MM.1S (cell line): ENCODE data around the gene SLC49A3.

Source experiments
- EZH2 ChIP-seq: fragments of 300-600 bp; sonication (generic); optimal IDR thresholded peaks from 2 replicates; pipeline ENCODE3; 2017; ENCODE audit warnings: low read depth, mild to moderate bottlenecking, antibody characterized with exemption, low read length, mixed read lengths
- EZH2phosphoT487 ChIP-seq: fragments of 300-600 bp; sonication (generic); IDR thresholded peaks from 2 replicates; pipeline ENCODE4 v1.6.1; 2018; ENCODE audit warnings: antibody characterized with exemption, low read length
- TF ChIP-seq, protein P1 (sequence below): fragments of 300-600 bp; sonication (generic); IDR thresholded peaks from 2 replicates; pipeline ENCODE4 v1.5.1; 2016; ENCODE audit warnings: antibody characterized with exemption, low read length, mixed read lengths

DNA sequence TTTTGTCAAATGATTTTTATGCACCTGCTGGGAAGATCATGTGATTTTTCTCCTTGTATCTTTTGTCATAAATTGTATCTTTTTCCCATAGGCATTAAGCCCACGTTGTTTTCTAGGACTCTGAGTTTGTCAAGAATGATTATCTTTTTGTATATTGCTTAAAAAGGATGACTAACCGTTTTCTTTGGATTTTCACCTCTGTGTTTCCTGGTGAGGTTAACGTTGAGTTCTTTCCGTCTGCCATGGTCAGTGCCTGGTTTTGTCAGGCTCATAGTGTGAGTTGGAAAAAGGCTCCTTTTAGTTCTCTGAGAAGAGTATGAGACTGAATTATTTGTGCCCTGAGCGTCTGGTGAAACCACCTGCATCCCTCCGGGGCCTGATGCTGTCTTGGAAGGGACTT, 38.6 kb upstream of the SLC49A3 start:
- TF ChIP-seq, protein P1, sequence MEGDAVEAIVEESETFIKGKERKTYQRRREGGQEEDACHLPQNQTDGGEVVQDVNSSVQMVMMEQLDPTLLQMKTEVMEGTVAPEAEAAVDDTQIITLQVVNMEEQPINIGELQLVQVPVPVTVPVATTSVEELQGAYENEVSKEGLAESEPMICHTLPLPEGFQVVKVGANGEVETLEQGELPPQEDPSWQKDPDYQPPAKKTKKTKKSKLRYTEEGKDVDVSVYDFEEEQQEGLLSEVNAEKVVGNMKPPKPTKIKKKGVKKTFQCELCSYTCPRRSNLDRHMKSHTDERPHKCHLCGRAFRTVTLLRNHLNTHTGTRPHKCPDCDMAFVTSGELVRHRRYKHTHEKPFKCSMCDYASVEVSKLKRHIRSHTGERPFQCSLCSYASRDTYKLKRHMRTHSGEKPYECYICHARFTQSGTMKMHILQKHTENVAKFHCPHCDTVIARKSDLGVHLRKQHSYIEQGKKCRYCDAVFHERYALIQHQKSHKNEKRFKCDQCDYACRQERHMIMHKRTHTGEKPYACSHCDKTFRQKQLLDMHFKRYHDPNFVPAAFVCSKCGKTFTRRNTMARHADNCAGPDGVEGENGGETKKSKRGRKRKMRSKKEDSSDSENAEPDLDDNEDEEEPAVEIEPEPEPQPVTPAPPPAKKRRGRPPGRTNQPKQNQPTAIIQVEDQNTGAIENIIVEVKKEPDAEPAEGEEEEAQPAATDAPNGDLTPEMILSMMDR: no peak
- TF ChIP-seq EZH2phosphoT487: no peak
- no peak for TF ChIP-seq EZH2
